Osteoblast (primary cell): Measurements from ENCODE around the gene NISCH. TPM values are rescaled to one million over a fixed set of nuclear protein-coding genes. Genes with fewer than 3 reads are reported as not detected.

Source experiments
- DNase-seq: peaks from one replicate; pipeline ENCODE4 v3.0.0; 2011; ENCODE audit warnings: low spot score, mixed read lengths; ENCODE audit not compliant: insufficient read length; ENCODE audit errors: missing footprints
- H2AFZ ChIP-seq: 2 replicates; pipeline ENCODE4 v1.6.0; 2011; ENCODE audit warnings: mild to moderate bottlenecking, low read length
- H3K27ac ChIP-seq: 2 replicates; pipeline ENCODE4 v1.5.1; 2011; ENCODE audit warnings: mild to moderate bottlenecking, low read depth, low read length, moderate library complexity
- H3K27me3 ChIP-seq: 2 replicates; pipeline ENCODE4 v1.6.0; 2012; ENCODE audit warnings: mild to moderate bottlenecking, control low read depth, inconsistent platforms, low read length, moderate library complexity; ENCODE audit not compliant: insufficient read depth
- H3K36me3 ChIP-seq: 2 replicates; pipeline ENCODE4 v1.5.1; 2011; ENCODE audit warnings: mild to moderate bottlenecking, low read length, control low read depth, moderate library complexity; ENCODE audit not compliant: insufficient read depth
- H3K4me1 ChIP-seq: 2 replicates; pipeline ENCODE4 v1.5.1; 2011; ENCODE audit warnings: mild to moderate bottlenecking, low read length, control low read depth, moderate library complexity; ENCODE audit not compliant: insufficient read depth
- H3K4me2 ChIP-seq: 2 replicates; pipeline ENCODE4 v1.6.0; 2011; ENCODE audit warnings: mild to moderate bottlenecking, low read length; ENCODE audit not compliant: insufficient read depth
- H3K4me3 ChIP-seq: fragments of 200-600 bp; sonication (generic); 3 replicates; pipeline ENCODE4 v1.5.1; 2012; ENCODE audit warnings: mild to moderate bottlenecking, low read length, inconsistent platforms; ENCODE audit not compliant: insufficient read depth
- H3K79me2 ChIP-seq: 2 replicates; pipeline ENCODE4 v1.6.0; 2012; ENCODE audit warnings: mild to moderate bottlenecking, low read length, control low read depth, inconsistent platforms; ENCODE audit not compliant: insufficient read depth
- H3K9me3 ChIP-seq: 2 replicates; pipeline ENCODE4 v1.5.1; 2011; ENCODE audit warnings: low read depth, low read length, control low read depth
- H4K20me1 ChIP-seq: 2 replicates; pipeline ENCODE4 v1.6.0; 2012; ENCODE audit warnings: mild to moderate bottlenecking, low read length, control low read depth; ENCODE audit not compliant: insufficient read depth
- CTCF ChIP-seq: IDR thresholded peaks from 2 replicates; pipeline ENCODE4 v1.5.1; 2011; ENCODE audit warnings: mild to moderate bottlenecking, low read depth, low read length, moderate library complexity; ENCODE audit errors: extremely low read depth
- total RNA-seq: library from RNA; depleted of rRNA; stranded (reverse); fragments of >200 nt; gene quantifications from 2 replicates; pipeline ENCODE4 v1.2.3, GENCODE V29; 2012

The NISCH gene
- total RNA-seq, 1 donor, result 83.2 TPM

- no peak for TF ChIP-seq CTCF
These were observed 64.2 kb downstream of the NISCH start for GRCh38 chr3:52519445-52520140.

GRCh38 chr3:52520141-52520667 is 64.8 kb downstream of the NISCH start:
- no peaks in the 10 kb centered on the region for H3K27me3 ChIP-seq

More at GRCh38 chr3:52519445-52520140, 64.2 kb downstream of the NISCH start:
- H3K4me3 ChIP-seq, result no peak overlapping the region
- H3K4me1 ChIP-seq, result no peaks in the 10 kb centered on the region
- DNase-seq, result peak; percentile 91
- no peak overlapping the region for H3K27ac ChIP-seq
- H2AFZ ChIP-seq, result no peak overlapping the region
- H3K27me3 ChIP-seq, result no peaks in the 10 kb centered on the region
- no peaks in the 10 kb centered on the region for H3K9me3 ChIP-seq
- no peaks in the 10 kb centered on the region for H3K79me2 ChIP-seq
- H3K4me2 ChIP-seq, result no peak overlapping the region
- no peaks in the 10 kb centered on the region for H4K20me1 ChIP-seq
- H3K36me3 ChIP-seq, result peaks cover 13% of the 10 kb centered on the region

GRCh38 chr3:52520716-52521487 is 65.5 kb downstream of the NISCH start:
- no peak for TF ChIP-seq CTCF
- no peaks in the 10 kb centered on the region for H3K27me3 ChIP-seq
- H2AFZ ChIP-seq, result no peak overlapping the region
- no peak overlapping the region for H3K27ac ChIP-seq
- H3K36me3 ChIP-seq, result peaks cover 18% of the 10 kb centered on the region
- H3K79me2 ChIP-seq, result no peaks in the 10 kb centered on the region
- no peak overlapping the region for H3K4me3 ChIP-seq
- peaks cover 3% of the 10 kb centered on the region for H4K20me1 ChIP-seq
- H3K4me1 ChIP-seq, result no peaks in the 10 kb centered on the region
- no peak overlapping the region for H3K4me2 ChIP-seq
- H3K9me3 ChIP-seq, result no peaks in the 10 kb centered on the region
- peak; percentile 92 for DNase-seq

More at GRCh38 chr3:52520141-52520667, 64.8 kb downstream of the NISCH start:
- no peak overlapping the region for H3K4me3 ChIP-seq
- DNase-seq, result peak; percentile 84
- H2AFZ ChIP-seq, result no peak overlapping the region
- H3K36me3 ChIP-seq, result peaks cover 15% of the 10 kb centered on the region
- H3K9me3 ChIP-seq, result no peaks in the 10 kb centered on the region
- H3K27ac ChIP-seq, result no peak overlapping the region
- H3K79me2 ChIP-seq, result no peaks in the 10 kb centered on the region
- TF ChIP-seq CTCF, result no peak
- no peaks in the 10 kb centered on the region for H4K20me1 ChIP-seq
- no peaks in the 10 kb centered on the region for H3K4me1 ChIP-seq
- no peak overlapping the region for H3K4me2 ChIP-seq

DNA sequence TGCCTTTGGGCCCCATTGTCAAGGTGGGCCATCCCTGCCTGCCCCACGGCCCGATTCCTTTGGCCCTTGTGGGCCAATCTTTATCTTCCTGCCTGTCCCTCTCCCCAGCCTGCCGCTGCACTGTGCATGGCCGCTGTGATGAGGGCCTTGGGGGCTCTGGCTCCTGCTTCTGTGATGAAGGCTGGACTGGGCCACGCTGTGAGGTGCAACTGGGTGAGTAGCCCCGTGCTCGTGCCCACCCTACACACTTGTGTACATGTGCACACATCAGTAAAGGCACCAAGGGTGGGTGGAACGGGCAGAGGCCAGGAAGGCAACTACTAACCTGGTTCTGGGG is 66.1 kb downstream of the NISCH start:
- peaks cover 3% of the 10 kb centered on the region for H4K20me1 ChIP-seq
- no peak overlapping the region for H3K4me2 ChIP-seq
- H3K27ac ChIP-seq, result no peak overlapping the region
- no peak for TF ChIP-seq CTCF
- H3K36me3 ChIP-seq, result peaks cover 18% of the 10 kb centered on the region
- H3K27me3 ChIP-seq, result no peaks in the 10 kb centered on the region
- no peak overlapping the region for H2AFZ ChIP-seq
- no peak overlapping the region for H3K4me3 ChIP-seq
- no peaks in the 10 kb centered on the region for H3K9me3 ChIP-seq
- DNase-seq, result no peak
- H3K79me2 ChIP-seq, result no peaks in the 10 kb centered on the region
- H3K4me1 ChIP-seq, result no peaks in the 10 kb centered on the region
